Epithelial cell of proximal tubule (primary cell): ENCODE measurements around the gene UBR4. TPM values are rescaled to one million over a fixed set of nuclear protein-coding genes. Genes with fewer than 3 reads are reported as not detected.

ENCODE experiments used
- DNase-seq: peaks from one replicate; pipeline ENCODE4 v3.0.0-alpha.2; 2011; ENCODE audit warnings: low read depth
- H3K4me3 ChIP-seq: 2 replicates; pipeline ENCODE4 v1.5.1; 2011; ENCODE audit warnings: low read depth, mild to moderate bottlenecking, low read length
- total RNA-seq: library from RNA; depleted of rRNA; stranded (reverse); fragments of >200 nt; gene quantifications from 2 replicates; pipeline ENCODE4 v1.2.3, GENCODE V29; 2015
- TF ChIP-seq, protein P1 (sequence below): conservative IDR thresholded peaks from 2 replicates; pipeline ENCODE4 v1.5.1; 2012; ENCODE audit warnings: low read depth, mild to moderate bottlenecking, low read length

Gene UBR4
- total RNA-seq, 1 donor from 2014 or later = 78.3 TPM

DNA sequence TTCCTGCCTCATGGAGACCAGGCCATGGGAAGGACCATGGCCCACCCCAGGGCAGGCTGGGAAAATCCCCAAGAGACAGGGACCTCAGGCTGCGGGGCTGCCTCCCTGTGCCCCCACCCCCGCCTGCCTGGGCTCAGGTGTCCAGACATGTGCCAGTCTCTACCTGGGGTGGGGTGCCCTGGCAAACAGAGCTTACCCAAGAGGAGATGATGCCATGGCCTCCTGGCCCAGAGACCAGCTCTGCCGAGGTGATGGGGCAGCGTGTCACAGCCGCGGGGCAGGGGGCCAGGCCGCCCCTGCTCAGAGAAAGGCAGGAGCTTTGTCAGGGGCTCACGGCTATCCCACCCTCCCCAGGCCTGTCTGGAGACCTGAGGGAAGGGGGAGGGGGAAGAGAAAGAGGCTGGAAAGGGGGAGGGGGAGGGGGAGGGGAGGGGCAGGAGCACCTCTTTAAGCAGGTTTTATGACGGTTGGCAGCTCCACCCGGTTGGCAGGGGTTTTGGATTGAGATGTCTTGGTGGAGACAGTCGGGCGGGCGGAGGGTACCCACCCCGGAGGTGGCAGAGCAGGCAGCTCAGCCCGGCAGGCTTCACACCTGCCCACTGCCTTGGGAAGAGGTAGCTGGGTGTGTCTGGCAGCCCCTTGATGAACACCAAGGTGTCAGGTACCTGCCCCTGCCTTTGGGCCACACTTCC, 152.1 kb downstream of the UBR4 start:
- no peak for DNase-seq
- TF ChIP-seq, protein P1, sequence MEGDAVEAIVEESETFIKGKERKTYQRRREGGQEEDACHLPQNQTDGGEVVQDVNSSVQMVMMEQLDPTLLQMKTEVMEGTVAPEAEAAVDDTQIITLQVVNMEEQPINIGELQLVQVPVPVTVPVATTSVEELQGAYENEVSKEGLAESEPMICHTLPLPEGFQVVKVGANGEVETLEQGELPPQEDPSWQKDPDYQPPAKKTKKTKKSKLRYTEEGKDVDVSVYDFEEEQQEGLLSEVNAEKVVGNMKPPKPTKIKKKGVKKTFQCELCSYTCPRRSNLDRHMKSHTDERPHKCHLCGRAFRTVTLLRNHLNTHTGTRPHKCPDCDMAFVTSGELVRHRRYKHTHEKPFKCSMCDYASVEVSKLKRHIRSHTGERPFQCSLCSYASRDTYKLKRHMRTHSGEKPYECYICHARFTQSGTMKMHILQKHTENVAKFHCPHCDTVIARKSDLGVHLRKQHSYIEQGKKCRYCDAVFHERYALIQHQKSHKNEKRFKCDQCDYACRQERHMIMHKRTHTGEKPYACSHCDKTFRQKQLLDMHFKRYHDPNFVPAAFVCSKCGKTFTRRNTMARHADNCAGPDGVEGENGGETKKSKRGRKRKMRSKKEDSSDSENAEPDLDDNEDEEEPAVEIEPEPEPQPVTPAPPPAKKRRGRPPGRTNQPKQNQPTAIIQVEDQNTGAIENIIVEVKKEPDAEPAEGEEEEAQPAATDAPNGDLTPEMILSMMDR = no peak
- H3K4me3 ChIP-seq = no peak overlapping the region

- no peak overlapping the region for H3K4me3 ChIP-seq
- TF ChIP-seq, protein P1 = no peak
- no peak for DNase-seq
Measured at GRCh38 chr1:19057182-19057779, 152.8 kb downstream of the UBR4 start.

DNA sequence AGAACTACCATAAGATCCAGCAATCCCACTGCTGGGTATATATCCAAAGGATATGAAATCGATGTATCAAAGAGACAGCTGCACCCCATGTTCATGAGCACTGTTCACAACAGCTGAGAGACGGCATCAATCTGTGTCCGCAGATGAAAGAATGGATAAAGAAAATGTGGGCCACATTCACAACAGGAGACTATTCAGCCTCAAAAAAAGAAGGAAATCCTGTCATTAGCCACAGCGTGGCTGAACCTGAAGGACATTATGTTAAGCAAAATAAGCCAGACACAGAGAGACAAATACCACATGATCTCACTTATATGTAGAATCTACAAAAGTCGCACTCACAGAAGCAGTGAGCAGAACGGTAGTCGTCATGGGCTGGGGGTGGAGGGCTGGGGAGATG, 154.4 kb downstream of the UBR4 start:
- TF ChIP-seq, protein P1 = no peak
- DNase-seq = no peak
- no peak overlapping the region for H3K4me3 ChIP-seq

DNA sequence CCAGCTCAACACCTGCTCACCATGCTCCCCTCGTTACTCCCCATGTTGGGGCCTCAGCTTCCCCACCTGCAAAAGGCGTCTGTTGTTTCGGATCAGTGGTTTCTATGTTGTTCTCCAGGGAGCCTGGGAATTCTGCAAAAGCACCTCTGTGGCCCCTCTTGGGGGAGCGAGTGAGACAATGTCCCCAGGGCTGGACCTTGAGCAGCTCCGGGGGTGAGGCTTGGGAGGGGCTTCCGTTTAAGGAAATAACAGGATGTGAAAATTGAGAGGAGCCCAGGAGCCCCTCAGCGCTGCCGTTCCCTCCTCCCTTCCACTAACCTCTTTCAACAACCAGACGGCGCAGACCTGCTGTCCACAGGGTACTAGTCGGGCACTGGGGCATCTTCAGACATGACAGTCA, 155.1 kb downstream of the UBR4 start:
- TF ChIP-seq, protein P1 = no peak
- H3K4me3 ChIP-seq = no peak overlapping the region
- no peak for DNase-seq

GRCh38 chr1:19054216-19054615, 155.8 kb downstream of the UBR4 start:
- no peak for DNase-seq
- H3K4me3 ChIP-seq = no peak overlapping the region
- TF ChIP-seq, protein P1 = no peak

DNA sequence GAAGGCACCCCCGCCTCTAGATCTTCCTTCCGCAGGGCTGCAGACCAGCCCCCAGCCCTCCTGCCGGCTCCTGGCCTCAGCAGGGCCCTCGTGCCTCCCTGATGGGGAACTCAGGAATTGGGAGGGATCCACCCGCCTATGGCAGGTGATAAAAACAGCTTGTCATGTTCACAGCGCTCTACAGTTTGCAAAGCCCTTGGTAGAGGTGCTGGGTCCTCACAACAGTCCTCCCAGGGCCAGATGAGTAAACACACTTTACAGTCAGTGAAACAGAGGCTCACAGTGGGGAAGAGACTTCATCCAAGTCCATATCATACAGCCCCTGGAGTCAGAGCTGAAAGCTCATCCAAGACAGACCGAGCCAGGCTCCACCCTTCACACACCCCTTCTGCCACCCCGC, 156.6 kb downstream of the UBR4 start:
- H3K4me3 ChIP-seq = no peak overlapping the region
- DNase-seq = no peak
- TF ChIP-seq, protein P1 = no peak

GRCh38 chr1:19049798-19050197, 160.3 kb downstream of the UBR4 start:
- no peak for DNase-seq
- no peak overlapping the region for H3K4me3 ChIP-seq
- TF ChIP-seq, protein P1 = no peak
